Transverse colon (tissue), 4 donors: Measurements from ENCODE around the gene FOXA2. TPM values are rescaled to one million over a fixed set of nuclear protein-coding genes. Genes with fewer than 3 reads are reported as not detected.
"Not testable (repeated sequence)": the region's sequence is repeated elsewhere in the genome, so short reads cannot be mapped to it uniquely, and the experiment has no call there.

Experiments
- DNase-seq: peaks from one replicate; pipeline ENCODE4 v3.0.0-alpha.2; 2019
- H3K27ac ChIP-seq, 4 donors: fragments of 200-600 bp; sonication (generic); 2 replicates each; pipeline ENCODE4 v1.5.1; 2016 to 2018; ENCODE audit warnings: inconsistent platforms in 4 of 4
- H3K27me3 ChIP-seq: fragments of 200-600 bp; sonication (generic); 2 replicates; pipeline ENCODE4 v1.5.1; 2017; ENCODE audit warnings: inconsistent platforms
- H3K36me3 ChIP-seq, 4 donors: fragments of 200-600 bp; sonication (generic); 2 replicates each; pipeline ENCODE4 v1.5.1; 2017 to 2019; ENCODE audit warnings: inconsistent platforms in 4 of 4
- H3K4me1 ChIP-seq, 4 donors: fragments of 200-600 bp; sonication (generic); 2 replicates each; pipeline ENCODE4 v1.5.1; 2017 to 2020; ENCODE audit warnings: inconsistent platforms in 4 of 4
- H3K4me3 ChIP-seq, 4 donors: fragments of 200-600 bp; sonication (generic); 1 replicate in 1 of 4; 2 replicates in 3 of 4; pipeline versions ENCODE4 v1.5.1 to v1.6.1; 2017 to 2019; ENCODE audit warnings: inconsistent platforms in 4 of 4
- H3K9me3 ChIP-seq, 2 donors: fragments of 200-600 bp; sonication (generic); 2 replicates each; pipeline ENCODE4 v1.5.1; 2017 to 2019; ENCODE audit warnings: inconsistent platforms in 2 of 2
- CTCF ChIP-seq, 5 experiments: fragments of 200-600 bp in 3 of 5; fragments of 450-650 bp in 2 of 5; sonication (generic) in 3 of 5; IDR thresholded peaks; 1 replicate in 2 of 5; 2 replicates in 3 of 5; pipeline ENCODE4 v1.5.1; 2016 to 2017; ENCODE audit warnings: antibody characterized with exemption in 5 of 5, inconsistent platforms in 3 of 5, mild to moderate bottlenecking in 2 of 5, moderate library complexity in 1 of 5
- EP300 ChIP-seq: sonication (generic); formaldehyde crosslinking; IDR thresholded peaks from one replicate; pipeline ENCODE4 v1.6.1; 2017; ENCODE audit warnings: antibody characterized with exemption, low read depth
- POLR2A ChIP-seq: fragments of 450-650 bp; IDR thresholded peaks from one replicate; pipeline ENCODE4 v1.6.1; 2016; ENCODE audit warnings: antibody characterized with exemption, mild to moderate bottlenecking, moderate library complexity
- POLR2AphosphoS5 ChIP-seq, 3 donors: sonication (generic); formaldehyde crosslinking; IDR thresholded peaks; one replicate each; pipeline ENCODE4 v1.6.1; 2016; ENCODE audit warnings: antibody characterized with exemption in 3 of 3
- WGBS, 2 donors: methylation state at CpG; one replicate each; pipeline ENCODE4 v1.1.5; 2018; ENCODE audit warnings: low coverage in 1 of 2; 5-methylcytosine and 5-hydroxymethylcytosine counted together
- in situ Hi-C, 4 donors: fragments of 200-750 bp; cut with MboI; loops; one replicate each; pipeline versions ENCODE4 v1.15.0 to v1.15.1; 2017; ENCODE audit warnings: low sequenced_read_pairs in 3 of 4, low pct_ligation_motif_present in 1 of 4, low pct_unique_long_range_greater_than_20kb in 1 of 4
- intact Hi-C: fragments of 100-400 bp; cut with DNase I; formaldehyde crosslinking; loops from one replicate; pipeline ENCODE4 v1.15.1; 2023; ENCODE audit warnings: low total_unique reads
- total RNA-seq, 4 donors: library from RNA; depleted of rRNA; stranded (reverse); fragments of >200 nt; gene quantifications; one replicate each; pipeline ENCODE4 v1.1.0, GENCODE V29; 2016

The FOXA2 gene
- total RNA-seq, 4 donors from 2014 or later, result 10.5 to 16.1 (median 12.6) TPM

- no peaks in the 10 kb centered on the region for H3K4me1 ChIP-seq
- H3K9me3 ChIP-seq, result no peaks in the 10 kb centered on the region
- DNase-seq, result no peak
- H3K27me3 ChIP-seq, result peaks cover 50% of the 10 kb centered on the region
- H3K4me3 ChIP-seq, result no peak overlapping the region
- intact Hi-C loops (no loop called here), in situ Hi-C loops (no loop called here)
- no peak overlapping the region for H3K27ac ChIP-seq
- TF ChIP-seq EP300 (no peak), POLR2A (no peak), CTCF (IDR thresholded peaks at IDR 0.05) (no peak), POLR2AphosphoS5 (IDR thresholded peaks at IDR 0.05) (no peak)
- H3K36me3 ChIP-seq, result no peaks in the 10 kb centered on the region
- 80 to 100% methylated on average over 1 to 12 of the region's 13 CpGs for WGBS, 2 donors
These were observed 26.7 kb downstream of the FOXA2 start for GRCh38 chr20:22557403-22558276.

GRCh38 chr20:22556565-22557056 is 27.8 kb downstream of the FOXA2 start:
- Histone ChIP-seq H3K27ac (no peak overlapping the region), H3K9me3 (no peaks in the 10 kb centered on the region), H3K4me1 (no peaks in the 10 kb centered on the region), H3K36me3 (no peaks in the 10 kb centered on the region), H3K27me3 (peaks cover 40% of the 10 kb centered on the region), H3K4me3 (no peak overlapping the region)
- TF ChIP-seq POLR2AphosphoS5 (IDR thresholded peaks at IDR 0.05), result no peak
- no peak for TF ChIP-seq POLR2A
- TF ChIP-seq CTCF (IDR thresholded peaks at IDR 0.05), result no peak
- no peak for TF ChIP-seq EP300
- in situ Hi-C loops (no loop called here), intact Hi-C loops (no loop called here)
- 67 to 73% methylated on average over 3 to 8 of the region's 8 CpGs for WGBS, 2 donors
- no peak for DNase-seq

GRCh38 chr20:22555791-22556564 is 28.4 kb downstream of the FOXA2 start:
- Histone ChIP-seq H3K36me3 (no peaks in the 10 kb centered on the region), H3K9me3 (no peaks in the 10 kb centered on the region), H3K27ac (no peak overlapping the region), H3K27me3 (peaks cover 33% of the 10 kb centered on the region), H3K4me3 (no peak overlapping the region), H3K4me1 (no peaks in the 10 kb centered on the region)
- TF ChIP-seq POLR2AphosphoS5 (IDR thresholded peaks at IDR 0.05) (no peak), CTCF (IDR thresholded peaks at IDR 0.05) (no peak), EP300 (no peak)
- DNase-seq, result no peak
- intact Hi-C loops, result no loop called here
- 63 to 83% methylated on average over 1 to 5 of the region's 5 CpGs for WGBS, 2 donors
- in situ Hi-C loops, result no loop called here

- intact Hi-C loops (no loop called here), in situ Hi-C loops (no loop called here)
- 88 to 100% methylated on average over 2 of the region's 2 CpGs for WGBS, 2 donors
- Histone ChIP-seq H3K4me1 (no peaks in the 10 kb centered on the region), H3K27ac (no peak overlapping the region), H3K36me3 (no peaks in the 10 kb centered on the region), H3K9me3 (no peaks in the 10 kb centered on the region), H3K4me3 (no peak overlapping the region), H3K27me3 (peaks cover 18% of the 10 kb centered on the region)
- TF ChIP-seq EP300, result no peak
- DNase-seq, result no peak
These were observed 30.0 kb downstream of the FOXA2 start for GRCh38 chr20:22554391-22554790.

GRCh38 chr20:22550514-22550913 is 33.9 kb downstream of the FOXA2 start:
- H3K4me1 ChIP-seq, in situ Hi-C loops: not testable (repeated sequence)
- 78 to 83% methylated on average over 2 to 4 of the region's 4 CpGs for WGBS, 2 donors

More at GRCh38 chr20:22550514-22550913, 33.9 kb downstream of the FOXA2 start:
- H3K36me3 ChIP-seq, DNase-seq, H3K27ac ChIP-seq, H3K27me3 ChIP-seq, H3K4me3 ChIP-seq, H3K9me3 ChIP-seq, intact Hi-C loops: not testable (repeated sequence)
